ENCODE data around the gene CD3G.
A peak's percentile ranks its signal among the peaks of the same experiment; 100 is the strongest.

CD3G gene

GRCh38 chr11:118325283-118325682 lies 18.9 kb upstream of the CD3G start:
- DNase-seq (ENCODE audit: low read depth) = no peak

GRCh38 chr11:118328745-118329144 lies 15.4 kb upstream of the CD3G start:
- no peak for DNase-seq (ENCODE audit: low read depth)

GRCh38 chr11:118334745-118335144 lies 9.4 kb upstream of the CD3G start:
- no peak for DNase-seq (ENCODE audit: low read depth)

GRCh38 chr11:118338637-118339061 lies 5.5 kb upstream of the CD3G start:
- DNase-seq (ENCODE audit: low read depth) = peak; percentile 78

GRCh38 chr11:118339281-118339961 lies 4.7 kb upstream of the CD3G start:
- no peak for DNase-seq (ENCODE audit: low read depth)

- DNase-seq (ENCODE audit: low read depth) = no peak
These were observed 3.7 kb upstream of the CD3G start for GRCh38 chr11:118340449-118340848.

GRCh38 chr11:118341261-118341660 lies 2.9 kb upstream of the CD3G start:
- no peak for DNase-seq (ENCODE audit: low read depth)

GRCh38 chr11:118341815-118342489 lies 2.2 kb upstream of the CD3G start:
- no peak for DNase-seq (ENCODE audit: low read depth)

GRCh38 chr11:118342503-118343161 lies 1.5 kb upstream of the CD3G start, which contains the start of gene CD3D:
TSS of gene CD3D (minus strand) at chr11:118342705. CDS start at chr11:118342607, 98 bp downstream.
- peak; percentile 50 for DNase-seq (ENCODE audit: low read depth)

GRCh38 chr11:118343248-118343647 lies 896 bp upstream of the CD3G start:
- no peak for DNase-seq (ENCODE audit: low read depth)

GRCh38 chr11:118349475-118349874 lies 5.3 kb downstream of the CD3G start:
- no peak for DNase-seq (ENCODE audit: low read depth)

- no peak for DNase-seq (ENCODE audit: low read depth)
These were observed 9.1 kb downstream of the CD3G start for GRCh38 chr11:118353084-118353710.

- no peak for DNase-seq (ENCODE audit: low read depth)
These were observed 13.9 kb downstream of the CD3G start for GRCh38 chr11:118358071-118358470.

- peak; percentile 95 for DNase-seq (ENCODE audit: low read depth)
These were observed 15.3 kb downstream of the CD3G start, which contains the start of gene UBE4A for GRCh38 chr11:118359295-118359958. TSS of gene UBE4A (plus strand) at chr11:118359600. CDS start at chr11:118365081, 5,481 bp downstream.

GRCh38 chr11:118364956-118365615 lies 20.9 kb downstream of the CD3G start:
- DNase-seq (ENCODE audit: low read depth) = no peak

- no peak for DNase-seq (ENCODE audit: low read depth)
These were observed 22.1 kb downstream of the CD3G start for GRCh38 chr11:118366287-118366686.

GRCh38 chr11:118370774-118371173 lies 26.6 kb downstream of the CD3G start:
- no peak for DNase-seq (ENCODE audit: low read depth)

- no peak for DNase-seq (ENCODE audit: low read depth)
These were observed 29.1 kb downstream of the CD3G start for GRCh38 chr11:118373263-118373662.

GRCh38 chr11:118373871-118374270 lies 29.7 kb downstream of the CD3G start:
- DNase-seq (ENCODE audit: low read depth) = no peak

GRCh38 chr11:118374729-118375128 lies 30.6 kb downstream of the CD3G start:
- no peak for DNase-seq (ENCODE audit: low read depth)

GRCh38 chr11:118375978-118376377 lies 31.8 kb downstream of the CD3G start:
- DNase-seq (ENCODE audit: low read depth) = no peak

All from activated T-cell treated with anti-CD3 and anti-CD28 coated beads for 1 hour (primary cell).